ENCODE results near the gene RAB6A. TPM values are rescaled to one million over a fixed set of nuclear protein-coding genes. Genes with fewer than 3 reads are reported as not detected.
A peak's percentile ranks its signal among the peaks of the same experiment; 100 is the strongest.
"Not testable (repeated sequence)": the region's sequence is repeated elsewhere in the genome, so short reads cannot be mapped to it uniquely, and the experiment has no call there.

Gene RAB6A
- total RNA-seq, 1 donor from 2014 or later = 97.1 TPM

- DNase-seq (ENCODE audit: missing footprints) = peak; percentile 99
- intact Hi-C loops (cut with DNase I) = loop anchor here (1.0 kb wide), 1 partner anchor 18 kb away; the partner anchor contains the start of gene RAB6A
- ATAC-seq = peak; percentile 100
Observed at GRCh38 chr11:73779084-73779902, 18.4 kb upstream of the RAB6A start.

- DNase-seq (ENCODE audit: missing footprints); intact Hi-C loops (cut with DNase I); ATAC-seq: not testable (repeated sequence)
Observed at GRCh38 chr11:73770811-73771210, 9.9 kb upstream of the RAB6A start.

- ATAC-seq (no peak), DNase-seq (ENCODE audit: missing footprints) (no peak)
- intact Hi-C loops (cut with DNase I) = no loop called here
Observed at GRCh38 chr11:73766763-73767162, 5.9 kb upstream of the RAB6A start.

GRCh38 chr11:73762732-73763131 lies 1.9 kb upstream of the RAB6A start:
- intact Hi-C loops (cut with DNase I) = no loop called here
- no peak for DNase-seq (ENCODE audit: missing footprints)
- ATAC-seq = no peak

GRCh38 chr11:73761403-73761945 lies 600 bp upstream of the RAB6A start:
- DNase-seq (ENCODE audit: missing footprints) (peak; percentile 72), ATAC-seq (no peak)
- intact Hi-C loops (cut with DNase I) = loop anchor here (1.0 kb wide), 1 partner anchor 18 kb away; no protein-coding TSS in a partner anchor

GRCh38 chr11:73760135-73760678 lies 667 bp downstream of the RAB6A start:
- peak; percentile 21 for ATAC-seq
- intact Hi-C loops (cut with DNase I) = no loop called here

GRCh38 chr11:73759610-73760134 lies 1.2 kb downstream of the RAB6A start:
- DNase-seq (ENCODE audit: missing footprints) (no peak), ATAC-seq (no peak)
- intact Hi-C loops (cut with DNase I) = no loop called here

More at GRCh38 chr11:73760135-73760678, 667 bp downstream of the RAB6A start:
- peak; percentile 81 for DNase-seq (ENCODE audit: missing footprints)

- intact Hi-C loops (cut with DNase I) = no loop called here
- DNase-seq (ENCODE audit: missing footprints) (no peak), ATAC-seq (no peak)
Observed at GRCh38 chr11:73758451-73758850, 2.4 kb downstream of the RAB6A start.

- ATAC-seq = no peak
- DNase-seq (ENCODE audit: missing footprints) = no peak
- intact Hi-C loops (cut with DNase I) = no loop called here
Observed at GRCh38 chr11:73757598-73757997, 3.3 kb downstream of the RAB6A start.

- no peak for ATAC-seq
- no peak for DNase-seq (ENCODE audit: missing footprints)
- intact Hi-C loops (cut with DNase I) = no loop called here
Observed at GRCh38 chr11:73755670-73756069, 5.2 kb downstream of the RAB6A start.

GRCh38 chr11:73753938-73754337 lies 6.9 kb downstream of the RAB6A start:
- DNase-seq (ENCODE audit: missing footprints) (no peak), ATAC-seq (no peak)
- intact Hi-C loops (cut with DNase I) = no loop called here

GRCh38 chr11:73752903-73753302 lies 8.0 kb downstream of the RAB6A start:
- intact Hi-C loops (cut with DNase I) = no loop called here
- DNase-seq (ENCODE audit: missing footprints) (no peak), ATAC-seq (no peak)

- DNase-seq (ENCODE audit: missing footprints) = no peak
- no peak for ATAC-seq
- intact Hi-C loops (cut with DNase I) = no loop called here
Observed at GRCh38 chr11:73752216-73752867, 8.5 kb downstream of the RAB6A start.

GRCh38 chr11:73750862-73751261 lies 10.0 kb downstream of the RAB6A start:
- ATAC-seq; intact Hi-C loops (cut with DNase I); DNase-seq (ENCODE audit: missing footprints): not testable (repeated sequence)

- intact Hi-C loops (cut with DNase I) = no loop called here
- ATAC-seq = no peak
- no peak for DNase-seq (ENCODE audit: missing footprints)
Observed at GRCh38 chr11:73750228-73750627, 10.6 kb downstream of the RAB6A start.

GRCh38 chr11:73749118-73749517 lies 11.8 kb downstream of the RAB6A start:
- intact Hi-C loops (cut with DNase I) = no loop called here
- no peak for DNase-seq (ENCODE audit: missing footprints)
- no peak for ATAC-seq

- DNase-seq (ENCODE audit: missing footprints) (no peak), ATAC-seq (no peak)
- intact Hi-C loops (cut with DNase I) = no loop called here
Observed at GRCh38 chr11:73748300-73748699, 12.6 kb downstream of the RAB6A start.

GRCh38 chr11:73747762-73748161 lies 13.1 kb downstream of the RAB6A start:
- ATAC-seq (no peak), DNase-seq (ENCODE audit: missing footprints) (no peak)
- intact Hi-C loops (cut with DNase I) = no loop called here

GRCh38 chr11:73746701-73747100 lies 14.2 kb downstream of the RAB6A start:
- intact Hi-C loops (cut with DNase I) = no loop called here
- no peak for DNase-seq (ENCODE audit: missing footprints)
- ATAC-seq = no peak
